ENCODE measurements around the gene GSX2.

Gene GSX2

GRCh38 chr4:54103190-54103574, 3.2 kb downstream of the GSX2 start:
- no peaks in the 10 kb centered on the region for H3K9me3 ChIP-seq (ENCODE audit: severe bottlenecking)
- H3K27me3 ChIP-seq (ENCODE audit: insufficient read depth, poor library complexity, severe bottlenecking), result peaks cover 60% of the 10 kb centered on the region
- H3K36me3 ChIP-seq (ENCODE audit: low read depth), result no peaks in the 10 kb centered on the region
- no peak for TF ChIP-seq CTCF (IDR thresholded peaks at IDR 0.05; ENCODE audit: poor library complexity, severe bottlenecking)
- no peak overlapping the region for H3K27ac ChIP-seq (ENCODE audit: poor library complexity, severe bottlenecking)
- DNase-seq (ENCODE audit: low spot score) (no peak), ATAC-seq (ENCODE audit: low read depth) (no peak)
- no peaks in the 10 kb centered on the region for H3K4me1 ChIP-seq (ENCODE audit: insufficient read depth, poor library complexity, severe bottlenecking)
- no peak overlapping the region for H3K4me3 ChIP-seq (ENCODE audit: severe bottlenecking)

GRCh38 chr4:54104907-54105306, 4.9 kb downstream of the GSX2 start:
- Histone ChIP-seq H3K9me3 (ENCODE audit: severe bottlenecking) (no peaks in the 10 kb centered on the region), H3K27ac (ENCODE audit: poor library complexity, severe bottlenecking) (no peak overlapping the region), H3K4me1 (ENCODE audit: insufficient read depth, poor library complexity, severe bottlenecking) (no peaks in the 10 kb centered on the region), H3K4me3 (ENCODE audit: severe bottlenecking) (no peak overlapping the region), H3K36me3 (ENCODE audit: low read depth) (no peaks in the 10 kb centered on the region), H3K27me3 (ENCODE audit: insufficient read depth, poor library complexity, severe bottlenecking) (peaks cover 42% of the 10 kb centered on the region)
- no peak for TF ChIP-seq CTCF (IDR thresholded peaks at IDR 0.05; ENCODE audit: poor library complexity, severe bottlenecking)
- no peak for ATAC-seq (ENCODE audit: low read depth)
- DNase-seq (ENCODE audit: low spot score), result no peak

- DNase-seq (ENCODE audit: low spot score) (no peak), ATAC-seq (ENCODE audit: low read depth) (no peak)
- H3K4me1 ChIP-seq (ENCODE audit: insufficient read depth, poor library complexity, severe bottlenecking), result no peaks in the 10 kb centered on the region
- no peak overlapping the region for H3K4me3 ChIP-seq (ENCODE audit: severe bottlenecking)
- H3K36me3 ChIP-seq (ENCODE audit: low read depth), result no peaks in the 10 kb centered on the region
- TF ChIP-seq CTCF (IDR thresholded peaks at IDR 0.05; ENCODE audit: poor library complexity, severe bottlenecking), result no peak
- no peaks in the 10 kb centered on the region for H3K9me3 ChIP-seq (ENCODE audit: severe bottlenecking)
- H3K27ac ChIP-seq (ENCODE audit: poor library complexity, severe bottlenecking), result no peak overlapping the region
- H3K27me3 ChIP-seq (ENCODE audit: insufficient read depth, poor library complexity, severe bottlenecking), result peaks cover 10% of the 10 kb centered on the region
Measured at GRCh38 chr4:54107951-54108748, 8.2 kb downstream of the GSX2 start.

GRCh38 chr4:54109241-54110018, 9.5 kb downstream of the GSX2 start:
- Histone ChIP-seq H3K27ac (ENCODE audit: poor library complexity, severe bottlenecking) (no peak overlapping the region), H3K4me1 (ENCODE audit: insufficient read depth, poor library complexity, severe bottlenecking) (no peaks in the 10 kb centered on the region), H3K9me3 (ENCODE audit: severe bottlenecking) (no peaks in the 10 kb centered on the region), H3K27me3 (ENCODE audit: insufficient read depth, poor library complexity, severe bottlenecking) (no peaks in the 10 kb centered on the region), H3K36me3 (ENCODE audit: low read depth) (no peaks in the 10 kb centered on the region), H3K4me3 (ENCODE audit: severe bottlenecking) (no peak overlapping the region)
- no peak for TF ChIP-seq CTCF (IDR thresholded peaks at IDR 0.05; ENCODE audit: poor library complexity, severe bottlenecking)
- DNase-seq (ENCODE audit: low spot score) (no peak), ATAC-seq (ENCODE audit: low read depth) (no peak)
